ENCODE results near the gene KDM7A. TPM values are rescaled to one million over a fixed set of nuclear protein-coding genes. Genes with fewer than 3 reads are reported as not detected.

Gene KDM7A
- total and polyA plus RNA-seq, 9 donors: 3.8 to 13.2 (median 6.8) TPM

GRCh38 chr7:140053812-140054539 is 122.8 kb downstream of the KDM7A start:
- Histone ChIP-seq H3K4me1 (ENCODE audit: insufficient read depth) (peaks cover 4% of the 10 kb centered on the region), H3K27me3 (no peaks in the 10 kb centered on the region), H3K27ac (no peak overlapping the region), H3K36me3 (no peaks in the 10 kb centered on the region), H3K9me3 (no peaks in the 10 kb centered on the region), H3K4me3 (no peak overlapping the region)
- TF ChIP-seq CTCF (IDR thresholded peaks at IDR 0.05): no peak
- TF ChIP-seq EP300 (IDR thresholded peaks at IDR 0.05): no peak
- no peak for TF ChIP-seq POLR2A (IDR thresholded peaks at IDR 0.05)
- intact Hi-C loops (cut with DNase I): no loop called here
- WGBS, 3 donors: 80 to 89% (median 86%) methylated on average over 3 of the region's 3 CpGs
- no peak for DNase-seq

GRCh38 chr7:140051820-140052219 is 125.0 kb downstream of the KDM7A start:
- peaks cover 3% of the 10 kb centered on the region for H3K4me1 ChIP-seq (ENCODE audit: insufficient read depth)
- intact Hi-C loops (cut with DNase I): no loop called here
- no peaks in the 10 kb centered on the region for H3K36me3 ChIP-seq
- DNase-seq: no peak
- H3K27me3 ChIP-seq: no peaks in the 10 kb centered on the region
- H3K27ac ChIP-seq: no peak overlapping the region
- TF ChIP-seq EP300 (IDR thresholded peaks at IDR 0.05) (no peak), CTCF (IDR thresholded peaks at IDR 0.05) (no peak), POLR2A (IDR thresholded peaks at IDR 0.05) (no peak)
- H3K9me3 ChIP-seq: no peaks in the 10 kb centered on the region
- no peak overlapping the region for H3K4me3 ChIP-seq

- H3K9me3 ChIP-seq: no peaks in the 10 kb centered on the region
- TF ChIP-seq POLR2A (IDR thresholded peaks at IDR 0.05) (no peak), EP300 (IDR thresholded peaks at IDR 0.05) (no peak), CTCF (IDR thresholded peaks at IDR 0.05) (no peak)
- H3K4me1 ChIP-seq (ENCODE audit: insufficient read depth): peaks cover 3% of the 10 kb centered on the region
- H3K27ac ChIP-seq: no peak overlapping the region
- 74 to 82% (median 81%) methylated on average over 3 of the region's 3 CpGs for WGBS, 3 donors
- no peak for DNase-seq
- H3K4me3 ChIP-seq: no peak overlapping the region
- no peaks in the 10 kb centered on the region for H3K36me3 ChIP-seq
- H3K27me3 ChIP-seq: no peaks in the 10 kb centered on the region
- intact Hi-C loops (cut with DNase I): no loop called here
These were observed 126.7 kb downstream of the KDM7A start for GRCh38 chr7:140050100-140050499.

GRCh38 chr7:140049339-140050024 is 127.3 kb downstream of the KDM7A start:
- Histone ChIP-seq H3K27me3 (no peaks in the 10 kb centered on the region), H3K4me1 (ENCODE audit: insufficient read depth) (peaks cover 3% of the 10 kb centered on the region), H3K4me3 (no peak overlapping the region), H3K27ac (no peak overlapping the region), H3K9me3 (no peaks in the 10 kb centered on the region), H3K36me3 (no peaks in the 10 kb centered on the region)
- DNase-seq: no peak
- 41 to 56% (median 49%) methylated on average over 5 of the region's 5 CpGs for WGBS, 3 donors
- TF ChIP-seq POLR2A (IDR thresholded peaks at IDR 0.05) (no peak), EP300 (IDR thresholded peaks at IDR 0.05) (no peak), CTCF (IDR thresholded peaks at IDR 0.05) (no peak)
- intact Hi-C loops (cut with DNase I): no loop called here

Measured in ovary (tissue), 9 donors.